Posterior cingulate gyrus (tissue), 11 donors: Measurements from ENCODE around the gene ERFE.

Experiments used
- DNase-seq, 10 donors: peaks; one replicate each; pipeline versions ENCODE4 v3.0.0 to v3.0.0-alpha.2; 2020 to 2021; ENCODE audit warnings: mixed read lengths in 3 of 10
- intact Hi-C: fragments of 100-400 bp; cut with DNase I; formaldehyde crosslinking; loops from one replicate; pipeline ENCODE4 v1.15.1; 2023

Gene ERFE

GRCh38 chr2:238152771-238153688, 5.7 kb upstream of the ERFE start:
- DNase-seq = no peak
- intact Hi-C loops = no loop called here

DNA sequence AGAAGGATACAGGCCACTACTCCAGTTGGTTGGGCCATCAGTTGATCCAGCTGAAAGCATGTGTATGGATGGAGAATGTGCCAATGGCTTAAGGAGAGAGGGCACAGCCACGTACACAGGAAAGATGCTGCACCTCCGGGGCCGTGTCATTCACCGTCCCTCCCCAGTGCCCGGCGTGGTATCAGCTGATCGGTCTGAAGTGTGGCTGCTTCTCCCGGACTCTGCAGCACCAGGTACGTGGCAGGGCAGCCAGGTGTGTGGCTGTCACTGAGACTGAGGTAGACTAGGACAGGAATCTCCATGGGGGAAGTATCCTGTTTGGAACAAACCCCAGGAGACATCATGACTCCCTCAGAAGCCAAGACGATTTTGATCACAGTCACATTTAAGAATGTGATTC, 4.2 kb upstream of the ERFE start:
- intact Hi-C loops = no loop called here
- DNase-seq = peak in 2 of 10 donors; percentile 16 to 32

GRCh38 chr2:238155051-238155760, 3.6 kb upstream of the ERFE start:
- DNase-seq = peak in 3 of 10 donors; percentile 17 to 50 (median 46)
- intact Hi-C loops = no loop called here

- intact Hi-C loops = no loop called here
- peak in 3 of 10 donors; percentile 42 to 70 (median 55) for DNase-seq
Observed at GRCh38 chr2:238155761-238156694, 2.7 kb upstream of the ERFE start.

DNA sequence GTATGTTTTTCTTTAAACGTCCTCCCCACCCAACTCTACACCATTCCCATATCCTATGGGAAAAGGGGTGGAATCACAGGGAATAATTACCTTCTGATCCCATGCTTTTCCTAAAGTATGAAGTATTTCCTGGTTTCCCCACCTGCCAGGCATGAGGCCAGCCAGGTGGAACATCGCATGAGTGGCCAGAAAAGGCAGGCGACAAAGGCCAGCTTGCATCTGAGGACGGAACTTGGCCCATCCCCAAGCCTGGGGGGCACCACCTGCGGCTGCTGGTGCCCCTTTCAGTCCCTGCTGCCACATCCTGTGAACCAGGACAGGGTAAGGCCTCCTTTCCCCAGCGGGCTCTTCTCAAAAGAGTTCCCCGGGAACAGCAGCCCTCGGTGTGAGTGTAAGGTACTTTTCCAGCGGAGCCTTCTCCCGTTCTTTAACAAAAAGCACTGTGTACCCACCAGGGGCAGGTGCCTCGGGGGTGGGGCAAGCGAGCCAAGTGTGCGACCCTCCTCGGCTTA, 1.2 kb upstream of the ERFE start:
- intact Hi-C loops = no loop called here
- DNase-seq = peak in 2 of 10 donors; percentile 16 to 51

DNA sequence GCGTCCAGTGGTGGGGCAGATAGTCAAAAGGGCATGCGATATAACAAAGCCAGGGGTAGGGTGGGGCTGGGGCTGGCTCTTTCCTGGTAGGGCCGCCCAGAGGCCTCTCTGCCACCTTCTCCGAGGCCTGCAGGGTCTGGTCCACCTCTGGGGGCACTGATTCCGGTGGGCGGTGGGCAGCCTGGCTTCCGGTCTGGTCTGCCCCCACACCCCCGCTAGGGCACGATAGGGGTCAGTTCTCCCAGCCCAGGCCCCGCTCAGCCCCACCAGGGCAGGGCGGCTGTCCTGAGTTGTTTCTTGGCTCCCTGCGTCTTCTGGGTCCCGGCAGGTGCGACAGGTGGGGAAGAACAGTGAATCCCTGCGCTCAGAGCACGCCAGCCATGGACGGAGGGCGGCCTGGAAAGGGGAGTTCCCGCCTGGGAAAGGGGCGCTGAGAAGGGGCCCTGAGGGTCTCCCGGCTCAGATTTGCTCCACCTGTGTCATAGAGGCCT, 707 bp upstream of the ERFE start:
- intact Hi-C loops = no loop called here
- DNase-seq = peak in 3 of 10 donors; percentile 45 to 65 (median 60)

- intact Hi-C loops = no loop called here
- peak in 4 of 10 donors; percentile 1 to 67 (median 48) for DNase-seq
Observed at GRCh38 chr2:238159071-238159539, 335 bp downstream of the ERFE start.

DNA sequence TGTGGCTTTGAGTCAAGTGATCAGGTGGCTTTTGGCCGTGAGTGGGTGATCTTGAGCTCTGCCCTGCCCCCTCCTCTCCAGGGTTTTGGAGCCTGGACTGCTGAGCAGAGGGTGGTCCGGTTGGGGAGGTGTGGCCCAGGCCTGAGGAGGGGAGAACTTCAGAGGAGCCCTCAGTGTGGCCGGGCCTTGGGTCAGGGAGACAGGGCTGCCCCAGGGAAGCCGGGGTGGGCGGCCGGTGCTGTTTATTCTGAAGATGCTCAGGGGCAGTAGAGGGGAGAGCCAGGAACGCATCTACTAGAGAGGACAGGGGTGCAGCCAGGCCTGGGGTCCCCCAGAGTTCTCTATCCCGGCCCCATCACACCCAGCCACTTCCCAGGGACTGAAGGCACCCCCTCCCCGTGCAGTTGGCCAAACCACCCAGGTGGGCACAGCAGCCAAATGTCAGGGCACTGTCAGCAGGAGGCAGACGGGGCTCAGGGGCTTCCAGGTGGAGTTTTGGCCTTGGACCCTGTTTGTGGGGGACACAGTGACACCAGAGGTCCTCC, 963 bp downstream of the ERFE start:
- peak in 3 of 10 donors; percentile 47 to 80 (median 73) for DNase-seq
- intact Hi-C loops = loop anchor here (2.0 kb wide), 1 partner anchor 103 kb away; no protein-coding TSS in a partner anchor

GRCh38 chr2:238160206-238161129, 1.7 kb downstream of the ERFE start:
- intact Hi-C loops = loop anchor here (2.0 kb wide), 1 partner anchor 102 kb away; no protein-coding TSS in a partner anchor
- peak in 7 of 10 donors; percentile 5 to 77 (median 67) for DNase-seq

GRCh38 chr2:238161291-238162051, 2.7 kb downstream of the ERFE start:
- DNase-seq = peak in 4 of 10 donors; percentile 7 to 71 (median 68)
- intact Hi-C loops = loop anchor here (2.0 kb wide), 1 partner anchor 101 kb away; no protein-coding TSS in a partner anchor

DNA sequence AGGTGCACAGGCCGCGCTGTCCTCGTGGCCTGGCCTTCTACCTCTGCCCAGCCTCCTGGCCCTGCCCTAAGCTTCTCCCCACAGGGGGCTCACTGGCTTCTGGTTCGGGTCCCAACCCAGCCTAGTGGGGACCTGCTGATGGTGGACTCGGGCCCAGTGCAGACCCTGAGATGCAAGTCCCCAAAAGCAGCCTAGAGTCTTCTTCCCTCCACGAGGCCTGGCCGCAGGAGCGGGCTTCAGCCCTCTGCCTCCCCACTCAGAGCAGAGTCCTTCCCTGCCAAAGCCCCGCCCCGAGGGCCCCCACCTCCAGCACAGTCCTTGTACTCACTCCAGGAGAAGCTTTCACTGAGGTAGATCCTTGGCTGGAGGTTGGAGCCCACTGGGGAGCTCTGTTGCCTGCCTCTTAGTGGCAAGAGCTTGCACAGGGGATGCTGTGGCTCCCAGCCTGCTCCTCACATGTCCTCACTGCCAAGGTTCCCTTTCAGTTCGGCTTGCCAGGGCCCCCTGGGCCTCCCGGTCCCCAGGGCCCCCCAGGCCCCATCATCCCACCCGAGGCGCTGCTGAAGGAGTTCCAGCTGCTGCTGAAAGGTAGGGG, 3.6 kb downstream of the ERFE start:
- peak in 4 of 10 donors; percentile 6 to 78 (median 70) for DNase-seq
- intact Hi-C loops = no loop called here

DNA sequence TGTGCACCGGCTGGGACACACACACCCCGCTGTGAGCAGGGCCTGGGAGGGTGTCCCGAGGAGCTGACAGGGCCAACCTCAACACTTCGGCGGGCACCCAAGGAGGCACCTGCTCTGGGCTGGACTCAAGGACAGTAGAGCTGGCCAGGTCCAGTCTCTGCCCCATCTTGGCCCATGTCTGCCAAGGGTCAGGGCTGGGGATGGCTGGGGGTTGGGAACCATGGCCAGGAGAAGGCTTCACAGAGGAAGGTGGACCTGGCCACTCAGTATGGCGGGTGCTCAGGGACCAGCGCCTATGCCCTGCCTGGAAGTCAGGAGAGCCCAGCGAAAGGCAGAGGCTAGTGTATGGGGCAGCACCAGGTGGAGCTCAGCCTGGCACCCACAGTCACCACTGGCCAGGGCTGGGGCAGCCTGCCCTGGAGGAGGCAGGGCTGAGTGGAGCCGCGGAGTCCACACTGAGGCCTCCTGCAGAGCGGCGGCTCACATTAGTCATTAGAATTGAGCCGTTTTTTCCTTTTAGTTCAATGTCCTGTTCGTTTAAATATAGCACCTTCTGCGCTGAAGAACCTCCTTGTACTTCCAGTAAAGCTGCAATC, 4.2 kb downstream of the ERFE start:
- DNase-seq = peak in 3 of 10 donors; percentile 42 to 66 (median 62)
- intact Hi-C loops = no loop called here

GRCh38 chr2:238163481-238164198, 4.9 kb downstream of the ERFE start:
- intact Hi-C loops = no loop called here
- peak in 3 of 10 donors; percentile 78 to 89 (median 83) for DNase-seq

GRCh38 chr2:238164906-238165287, 6.1 kb downstream of the ERFE start:
- DNase-seq = peak in 3 of 10 donors; percentile 39 to 70 (median 66)
- intact Hi-C loops = no loop called here

- intact Hi-C loops = no loop called here
- DNase-seq = peak in 3 of 10 donors; percentile 65 to 68 (median 66)
Observed at GRCh38 chr2:238165288-238165921, 6.6 kb downstream of the ERFE start.
